CD4-positive, alpha-beta T cell treated with Interferon gamma for 1 hour (primary cell): ENCODE data around the gene CACNA1C.

Source experiments
- DNase-seq: peaks from one replicate; pipeline ENCODE4 v3.0.0-alpha.2; 2020

The CACNA1C gene

DNA sequence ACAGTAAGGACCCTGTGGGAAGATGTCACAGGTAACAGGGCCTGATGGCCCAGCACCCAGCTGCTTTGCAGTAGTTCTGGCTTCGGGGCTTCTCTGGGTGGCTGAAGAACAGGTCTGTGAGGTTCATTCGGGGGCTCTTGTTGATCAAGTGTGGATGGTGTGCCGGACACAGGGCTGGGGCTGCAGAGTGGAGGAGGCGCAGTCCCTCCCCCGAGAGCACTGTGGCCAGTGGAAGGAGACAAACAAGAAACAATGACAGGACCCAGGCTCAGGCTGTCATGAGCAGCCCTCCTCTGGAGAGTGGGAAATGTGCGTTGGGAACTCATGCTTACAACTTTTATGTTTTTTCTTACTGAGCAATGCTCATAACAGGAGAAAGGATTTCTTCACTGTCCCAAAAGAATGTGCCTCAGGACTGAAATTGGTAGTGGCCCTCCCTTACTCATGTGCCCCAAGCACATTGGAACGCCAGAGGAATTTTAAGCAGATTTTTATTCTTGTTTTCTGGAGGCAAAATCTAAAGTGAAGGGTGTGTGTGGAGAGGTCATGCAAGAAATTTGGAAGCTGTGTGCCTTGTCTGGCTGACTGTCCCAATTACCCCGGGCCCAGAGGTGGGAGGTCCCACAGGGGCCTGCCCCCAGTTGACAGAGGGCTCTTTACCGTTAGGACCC, 233.8 kb downstream of the CACNA1C start:
- no peak for DNase-seq

DNA sequence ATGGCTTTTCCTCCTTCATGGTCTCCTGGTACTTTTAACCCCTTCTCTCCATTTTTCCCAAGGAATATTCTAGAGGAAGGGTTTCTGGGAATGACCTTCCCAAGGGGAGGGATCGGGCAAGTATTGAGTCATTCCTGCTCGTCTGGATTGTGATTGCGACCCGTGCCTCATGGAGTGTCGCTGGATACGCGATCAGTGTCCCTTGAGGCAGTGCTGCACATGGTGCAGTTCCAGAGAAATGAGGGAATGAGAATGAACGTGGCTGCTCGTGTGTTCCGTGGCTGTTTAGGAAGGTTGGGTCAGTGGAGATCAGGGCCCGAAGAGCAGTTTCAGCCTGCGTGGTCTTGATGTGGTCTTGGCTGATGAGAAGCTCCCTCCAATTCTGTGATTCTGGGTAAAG, 234.4 kb downstream of the CACNA1C start:
- DNase-seq, result no peak

DNA sequence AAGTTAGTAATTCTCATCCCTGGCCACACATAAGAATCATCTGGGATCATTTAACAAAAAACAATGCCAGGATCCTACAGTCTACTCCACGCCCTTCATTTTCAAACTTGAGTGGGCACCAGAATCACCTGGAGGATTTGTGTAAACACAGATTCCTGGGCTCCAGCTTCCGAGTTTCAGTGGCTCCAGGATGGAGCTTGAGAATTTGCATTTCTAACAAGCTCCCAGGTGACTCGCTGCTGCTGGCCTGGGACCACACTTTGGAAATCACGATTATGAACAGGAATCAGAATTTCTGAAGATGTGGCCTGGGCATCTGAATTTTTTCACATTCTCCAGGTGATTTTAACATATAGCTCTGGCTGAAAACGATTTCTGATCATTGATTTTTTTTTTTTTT, 234.8 kb downstream of the CACNA1C start:
- DNase-seq, result no peak

DNA sequence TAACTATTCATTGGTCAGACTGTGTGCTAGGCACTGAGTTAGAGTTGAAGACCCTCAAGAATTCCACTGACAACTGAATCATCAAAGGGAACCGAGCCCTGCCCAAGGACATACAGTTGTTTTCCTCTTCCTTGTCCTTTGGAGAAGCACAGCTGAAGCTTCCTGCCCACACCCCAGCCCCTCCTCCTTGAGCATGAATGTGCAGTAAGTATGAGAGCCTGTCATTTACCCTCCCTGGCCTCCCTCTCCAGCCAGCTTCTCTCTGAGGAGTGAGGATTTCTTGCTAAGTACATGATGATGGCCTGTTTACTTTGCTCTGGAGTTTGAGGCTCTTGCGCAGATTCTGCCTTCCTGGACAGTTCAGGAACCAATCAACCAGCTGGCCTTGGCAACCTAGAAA, 235.2 kb downstream of the CACNA1C start:
- peak; percentile 17 for DNase-seq

DNA sequence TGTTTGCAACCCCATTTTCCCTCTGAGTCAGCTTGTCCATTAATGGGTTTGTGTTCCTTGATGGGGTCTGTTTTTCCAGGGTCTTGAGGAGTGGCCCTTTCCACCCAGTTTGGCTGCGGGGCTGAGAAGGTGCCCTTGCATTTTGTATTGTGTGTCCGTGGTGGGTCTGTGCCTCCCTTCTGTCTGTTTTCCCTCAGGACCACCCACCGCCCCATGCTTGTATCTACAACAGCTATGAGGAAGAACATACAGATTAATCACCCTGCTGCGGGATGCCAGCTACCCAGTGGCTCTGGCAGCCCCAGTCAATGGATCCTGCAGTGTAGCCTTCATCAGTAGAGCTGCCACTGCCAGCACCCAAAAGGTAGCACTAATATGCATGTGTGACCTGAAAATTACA, 235.7 kb downstream of the CACNA1C start:
- DNase-seq, result no peak

DNA sequence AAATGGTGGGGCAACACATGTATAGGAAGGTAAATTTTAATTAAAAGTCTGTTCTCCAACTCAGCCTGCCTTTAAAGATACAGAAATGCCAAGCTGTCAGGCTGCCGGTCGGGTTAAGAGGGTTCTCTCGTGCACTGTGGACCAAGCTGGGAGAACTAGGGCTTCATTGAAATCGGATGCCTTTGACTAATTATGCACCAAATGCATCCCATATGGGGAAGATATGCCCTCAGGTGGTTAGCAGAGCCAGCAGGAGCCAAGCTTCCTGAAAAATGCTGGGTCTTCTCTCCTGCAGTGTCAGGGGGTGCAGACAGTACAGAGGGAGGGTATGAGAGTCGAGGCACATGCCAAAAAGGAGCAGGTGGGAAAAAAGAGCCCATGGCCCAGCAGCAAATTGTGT, 236.1 kb downstream of the CACNA1C start:
- no peak for DNase-seq

DNA sequence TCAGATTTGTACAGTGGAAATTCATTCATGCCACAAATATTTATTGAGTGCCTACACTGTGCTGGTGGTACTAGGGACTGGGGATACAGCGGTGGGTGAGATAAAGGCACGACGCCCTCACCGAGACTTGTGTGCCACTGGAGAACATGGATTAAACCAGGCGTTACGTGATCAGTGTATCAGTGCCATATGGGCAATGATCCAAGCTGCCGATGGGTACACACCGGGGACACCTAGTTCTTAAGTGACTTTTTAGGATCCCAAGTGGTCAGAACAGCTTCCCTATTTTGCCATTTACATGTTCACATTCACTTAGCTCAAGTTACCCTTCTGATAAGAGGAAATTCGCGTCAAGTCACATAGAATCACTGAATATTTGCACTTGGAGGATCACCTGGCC, 236.7 kb downstream of the CACNA1C start:
- DNase-seq, result no peak

DNA sequence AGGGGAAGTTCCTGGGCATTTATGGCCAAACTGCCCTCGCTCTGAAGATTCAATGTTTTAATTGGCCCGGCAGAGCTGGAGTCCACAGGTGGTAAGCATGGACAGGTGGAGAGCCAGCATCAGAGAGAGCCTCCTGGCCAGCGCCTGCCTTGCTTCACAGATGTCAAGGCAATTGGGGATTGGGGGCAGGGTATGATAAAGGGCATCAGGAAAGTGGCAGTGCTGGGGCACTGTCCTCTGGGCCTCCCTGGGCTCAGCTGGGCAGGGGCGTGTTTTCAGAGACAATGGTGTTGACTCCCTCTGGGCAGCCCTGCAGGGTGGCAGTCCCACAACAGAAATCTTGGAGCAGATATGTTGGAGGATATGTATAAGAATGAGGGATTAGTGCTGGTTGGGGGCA, 237.3 kb downstream of the CACNA1C start:
- no peak for DNase-seq

DNA sequence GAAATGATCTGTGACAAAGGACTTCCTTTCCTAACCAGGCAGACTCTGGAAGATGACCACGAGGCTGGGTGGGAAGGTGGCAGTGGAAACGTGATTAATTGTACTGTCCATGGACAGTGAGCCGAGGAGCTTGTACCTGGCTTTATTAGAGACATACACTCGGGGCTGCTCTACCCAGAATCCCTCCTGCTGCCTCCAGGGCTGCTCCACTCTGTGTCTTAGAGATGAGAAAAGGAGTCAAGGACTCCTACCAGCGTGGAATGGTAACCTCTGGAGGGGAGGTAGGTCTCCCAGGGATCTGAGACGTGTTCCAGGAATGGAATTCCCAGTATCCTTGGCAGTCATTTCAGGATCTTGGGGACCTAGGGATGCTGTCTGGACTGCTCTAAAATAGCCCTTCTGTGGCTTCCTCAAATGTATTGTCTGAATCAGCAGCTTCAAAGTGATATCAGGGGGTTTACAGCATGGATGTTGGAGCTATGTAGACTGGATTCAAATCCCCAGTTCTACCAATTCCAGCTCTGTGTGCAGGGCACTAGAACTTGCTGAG, 237.8 kb downstream of the CACNA1C start:
- DNase-seq, result no peak

DNA sequence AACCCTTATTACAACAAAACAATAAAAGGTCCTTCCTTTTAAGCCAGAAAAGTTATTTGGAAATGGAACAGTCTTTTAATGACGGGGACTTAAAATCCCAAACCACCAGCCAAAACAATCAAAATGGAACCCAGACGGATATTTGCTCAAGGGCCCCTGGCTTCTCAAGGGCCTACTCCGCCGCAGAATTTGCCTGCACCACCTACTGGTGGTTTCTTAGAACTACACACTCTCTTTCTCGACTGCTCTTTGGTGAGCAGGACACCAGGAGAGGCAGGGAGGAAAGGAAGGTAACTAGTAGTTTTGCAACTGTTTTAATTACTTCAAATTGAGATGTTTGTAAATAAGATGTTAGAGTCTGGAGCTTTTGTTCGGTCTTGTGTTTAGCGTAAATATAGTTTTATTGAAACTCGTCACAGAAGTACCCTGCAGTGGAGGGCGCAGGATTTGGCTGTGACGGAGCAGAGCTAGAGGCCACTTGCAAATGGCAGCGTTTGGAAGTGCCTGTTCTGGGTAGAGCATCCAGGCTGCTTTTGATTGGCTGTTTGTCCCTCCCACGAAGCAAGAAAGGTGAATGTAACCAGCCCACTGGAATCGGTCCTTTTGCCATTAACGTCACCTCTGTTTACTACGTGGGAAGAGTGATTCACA, 238.5 kb downstream of the CACNA1C start:
- no peak for DNase-seq

DNA sequence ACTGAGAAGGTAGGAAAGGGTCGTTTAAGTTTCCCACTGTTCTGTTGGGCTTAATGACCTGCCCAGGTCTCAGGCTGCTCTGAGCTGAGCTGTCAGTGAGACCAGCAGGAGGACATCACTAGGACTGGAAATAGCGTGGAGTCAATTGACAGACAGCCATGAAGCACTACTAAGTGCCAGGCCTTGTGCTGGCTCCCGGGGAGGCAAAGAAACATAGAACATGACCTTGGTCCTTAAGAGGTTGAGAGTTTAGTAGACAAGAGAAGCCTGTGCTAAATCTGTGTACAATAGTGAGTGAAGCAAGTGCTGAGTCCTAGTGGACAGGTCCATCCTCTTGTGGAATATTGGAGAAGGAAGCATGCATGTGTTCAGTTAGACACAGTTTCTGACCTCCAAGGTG, 239.2 kb downstream of the CACNA1C start:
- no peak for DNase-seq

DNA sequence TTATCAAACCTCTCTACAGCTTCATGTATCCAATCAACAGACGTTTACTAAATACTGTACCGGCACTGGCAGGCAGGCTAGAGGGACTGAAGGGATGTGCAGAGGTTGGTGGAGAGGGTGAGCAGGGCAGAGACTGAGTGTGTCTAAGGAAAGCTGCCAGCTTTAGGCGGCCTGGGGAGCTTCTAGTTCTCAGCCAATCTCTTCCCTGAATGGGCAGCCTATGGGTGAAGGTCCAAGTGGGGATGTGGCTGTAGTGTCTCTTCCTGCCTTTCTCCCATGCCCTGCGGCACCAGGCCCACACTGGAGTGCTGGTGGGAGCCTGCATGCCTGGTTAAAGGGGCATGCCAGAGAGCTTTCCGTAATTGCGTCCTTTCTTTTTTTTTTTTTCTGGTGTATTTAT, 239.8 kb downstream of the CACNA1C start:
- no peak for DNase-seq

DNA sequence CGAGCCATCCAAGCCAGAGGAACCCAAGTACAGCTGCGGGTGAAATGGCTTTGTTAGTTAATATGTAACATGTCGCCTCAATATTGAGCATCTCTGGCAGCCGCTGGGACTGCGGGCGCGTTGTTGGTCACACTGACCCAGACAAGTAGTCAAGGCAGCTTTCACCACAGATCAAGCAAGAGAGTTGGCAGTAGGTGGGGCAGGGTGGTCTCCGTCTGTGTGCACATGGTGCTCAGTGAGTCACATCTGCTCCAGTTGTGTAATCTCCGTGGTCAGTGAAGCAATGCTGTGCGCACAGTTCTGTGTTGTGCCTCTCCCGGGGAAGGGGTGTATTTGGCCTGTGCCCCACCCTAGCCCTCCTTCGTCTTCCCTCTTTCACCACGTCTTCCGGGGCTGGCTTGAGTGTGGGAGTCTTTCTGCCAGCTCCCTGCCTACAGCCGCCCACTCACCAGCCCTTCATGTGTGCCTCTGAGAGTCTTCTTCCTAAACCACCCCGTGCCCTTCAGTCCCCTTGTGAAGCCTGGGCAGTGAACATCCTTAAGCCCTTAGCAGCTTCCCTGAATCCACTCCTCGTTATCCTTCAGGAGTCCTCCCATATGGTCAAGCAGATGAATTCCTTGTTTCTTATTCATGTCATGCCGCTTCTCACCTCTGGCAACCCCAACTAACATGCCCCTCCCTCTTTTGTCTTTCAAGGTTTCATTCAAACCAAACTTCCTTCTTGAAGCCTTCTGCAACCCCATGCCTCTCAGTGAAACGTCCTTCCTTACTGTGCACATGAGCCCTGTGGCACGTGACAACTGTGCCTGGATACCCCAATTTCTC, 242.1 kb downstream of the CACNA1C start:
- peak; percentile 71 for DNase-seq

DNA sequence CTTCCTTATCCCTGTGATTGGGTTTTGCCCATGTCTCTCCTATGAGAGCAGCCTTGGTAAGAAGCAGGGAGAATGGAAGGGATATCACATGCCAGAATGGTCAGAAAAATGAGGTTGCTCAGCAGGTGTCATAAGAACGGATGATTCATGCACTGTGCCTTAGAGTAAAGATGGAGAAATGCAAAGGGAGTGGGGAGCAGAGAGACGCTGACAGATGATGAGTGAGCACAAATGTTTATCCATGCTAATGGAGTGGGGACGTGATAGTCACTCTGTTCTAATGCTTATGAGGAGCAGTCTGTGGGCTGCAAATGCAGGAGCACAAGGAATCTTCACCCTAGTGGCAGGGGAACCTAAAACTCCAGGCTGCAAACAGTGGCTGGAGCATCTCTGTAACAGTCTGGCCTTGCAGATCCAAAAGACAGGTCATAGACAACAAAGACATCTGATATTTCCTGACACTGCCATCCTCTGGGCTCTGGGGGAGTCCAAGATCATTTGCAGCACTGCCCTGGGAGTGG, 243.2 kb downstream of the CACNA1C start:
- DNase-seq, result no peak

DNA sequence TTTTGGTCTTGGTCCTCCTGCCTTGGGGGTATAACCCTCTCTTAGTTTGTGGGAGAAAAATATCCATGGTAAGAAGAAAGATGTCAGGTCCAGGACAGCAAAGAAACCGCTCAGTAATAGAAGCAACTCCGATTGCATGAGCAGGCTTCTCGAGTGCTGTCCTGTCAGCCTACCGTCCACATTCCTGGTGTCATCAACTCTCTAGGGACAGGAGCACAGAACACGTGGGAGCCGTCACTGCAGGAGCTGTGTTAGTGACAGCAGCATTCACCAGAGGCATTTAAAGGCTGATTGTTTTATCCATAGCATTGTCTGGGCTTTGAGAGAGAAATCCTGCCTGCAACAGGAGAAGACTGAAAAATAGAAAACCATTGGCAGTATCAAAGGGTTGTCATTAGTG, 244.2 kb downstream of the CACNA1C start:
- no peak for DNase-seq

DNA sequence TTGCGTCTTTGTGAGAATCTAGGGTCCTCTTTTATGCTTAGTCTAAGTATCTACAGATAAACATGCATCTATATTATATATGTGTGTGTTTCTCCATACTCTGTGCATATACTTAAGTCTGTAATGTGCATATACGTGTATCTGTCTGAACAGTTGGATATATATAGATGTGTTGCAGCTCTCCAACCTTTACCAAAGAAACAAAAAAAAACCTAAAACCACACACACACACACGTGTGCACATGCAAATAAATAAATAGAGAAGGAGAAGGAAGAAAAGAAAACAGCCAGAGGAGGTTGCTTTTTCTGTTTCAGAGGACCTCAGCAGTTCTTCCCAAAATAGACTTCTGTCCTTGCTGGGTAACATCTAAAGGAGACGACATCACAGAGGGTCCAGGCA, 244.9 kb downstream of the CACNA1C start:
- DNase-seq, result no peak

DNA sequence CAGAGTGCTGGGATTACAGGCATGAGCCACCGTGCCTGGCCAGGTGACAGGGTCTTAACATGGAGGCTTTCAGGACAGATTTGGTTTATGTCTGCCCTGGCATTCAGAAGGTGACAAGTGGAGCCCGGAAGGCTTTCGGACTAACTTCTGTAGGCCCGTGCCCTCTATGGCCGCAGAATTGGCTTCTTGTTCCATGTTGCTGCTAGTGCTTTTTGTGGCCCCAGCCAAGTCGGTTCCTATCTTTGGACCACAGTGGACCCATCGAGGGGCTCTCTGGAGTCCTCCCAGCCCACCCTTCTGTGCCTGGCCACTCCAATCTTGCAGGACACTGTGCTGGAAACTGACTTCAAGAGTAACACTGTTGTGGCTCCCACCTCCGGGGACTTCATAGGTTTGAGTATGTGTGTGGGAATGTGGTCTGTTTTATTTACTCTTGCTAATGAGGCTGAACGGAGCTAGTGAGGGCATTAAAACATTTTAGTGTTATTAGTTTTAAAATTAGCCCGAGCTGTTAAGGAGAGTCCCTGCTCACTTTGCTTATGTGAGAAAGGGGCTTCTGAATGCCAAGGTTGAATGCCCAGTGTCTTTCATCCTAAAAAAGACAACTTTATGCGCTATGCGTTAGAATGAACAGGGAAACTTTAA, 245.9 kb downstream of the CACNA1C start:
- no peak for DNase-seq

DNA sequence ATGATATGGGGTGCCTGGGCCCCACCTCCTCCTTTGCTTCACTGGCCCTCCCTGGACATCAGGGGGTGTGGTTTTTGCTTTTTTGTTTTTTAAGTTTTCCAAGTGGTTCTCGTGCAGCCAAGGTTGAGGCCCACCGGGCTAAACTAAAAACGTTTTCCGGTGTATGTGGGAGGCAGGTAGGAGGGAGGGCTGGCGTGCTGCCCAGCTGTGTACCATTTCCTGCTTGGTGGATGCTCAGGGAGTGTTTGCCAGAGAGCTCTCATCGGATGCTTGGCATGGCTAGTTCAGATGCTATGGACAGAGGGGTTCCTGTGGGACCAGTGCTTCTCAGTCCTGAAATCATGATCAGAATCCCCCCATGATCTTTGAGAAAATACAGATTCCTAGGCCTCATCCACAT, 246.4 kb downstream of the CACNA1C start:
- DNase-seq, result no peak

DNA sequence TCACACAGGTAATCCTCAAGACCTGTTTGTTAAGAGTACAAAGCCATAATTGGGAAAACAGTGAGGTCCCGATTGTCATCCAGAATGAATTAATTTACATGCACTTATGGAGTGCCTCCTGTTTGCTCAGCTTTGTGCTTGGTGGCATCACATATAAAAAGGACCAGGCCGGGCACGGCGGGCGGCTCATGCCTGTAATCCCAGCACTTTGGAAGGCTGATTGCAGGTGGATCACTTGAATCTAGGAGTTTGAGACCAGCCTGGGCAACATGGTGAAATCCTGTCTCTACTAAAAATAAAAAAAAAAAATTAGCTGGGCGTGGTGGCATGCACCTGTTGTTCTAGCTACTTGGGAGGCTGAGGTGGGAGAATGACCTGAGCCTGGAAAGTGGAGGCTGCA, 247.4 kb downstream of the CACNA1C start:
- no peak for DNase-seq

DNA sequence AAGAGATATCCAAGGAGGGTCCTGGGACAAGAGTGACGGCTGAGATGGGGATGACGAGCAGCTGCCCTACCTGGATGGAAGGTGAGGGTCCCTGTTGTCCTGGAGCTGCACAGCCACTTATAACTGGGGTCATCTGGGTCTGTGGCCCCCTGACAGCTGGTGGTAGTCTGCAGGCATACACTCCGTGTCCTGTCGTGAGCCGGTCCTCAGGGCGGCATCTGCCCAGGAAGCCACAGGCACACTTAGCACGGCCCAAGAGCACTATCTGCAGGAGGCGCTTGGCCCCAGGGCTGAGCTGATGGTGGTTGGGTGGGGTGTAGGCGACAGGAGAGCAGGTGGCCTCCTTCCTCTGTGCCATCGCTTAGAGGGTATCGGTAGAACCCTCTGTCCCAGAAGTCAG, 248.1 kb downstream of the CACNA1C start:
- DNase-seq, result no peak

DNA sequence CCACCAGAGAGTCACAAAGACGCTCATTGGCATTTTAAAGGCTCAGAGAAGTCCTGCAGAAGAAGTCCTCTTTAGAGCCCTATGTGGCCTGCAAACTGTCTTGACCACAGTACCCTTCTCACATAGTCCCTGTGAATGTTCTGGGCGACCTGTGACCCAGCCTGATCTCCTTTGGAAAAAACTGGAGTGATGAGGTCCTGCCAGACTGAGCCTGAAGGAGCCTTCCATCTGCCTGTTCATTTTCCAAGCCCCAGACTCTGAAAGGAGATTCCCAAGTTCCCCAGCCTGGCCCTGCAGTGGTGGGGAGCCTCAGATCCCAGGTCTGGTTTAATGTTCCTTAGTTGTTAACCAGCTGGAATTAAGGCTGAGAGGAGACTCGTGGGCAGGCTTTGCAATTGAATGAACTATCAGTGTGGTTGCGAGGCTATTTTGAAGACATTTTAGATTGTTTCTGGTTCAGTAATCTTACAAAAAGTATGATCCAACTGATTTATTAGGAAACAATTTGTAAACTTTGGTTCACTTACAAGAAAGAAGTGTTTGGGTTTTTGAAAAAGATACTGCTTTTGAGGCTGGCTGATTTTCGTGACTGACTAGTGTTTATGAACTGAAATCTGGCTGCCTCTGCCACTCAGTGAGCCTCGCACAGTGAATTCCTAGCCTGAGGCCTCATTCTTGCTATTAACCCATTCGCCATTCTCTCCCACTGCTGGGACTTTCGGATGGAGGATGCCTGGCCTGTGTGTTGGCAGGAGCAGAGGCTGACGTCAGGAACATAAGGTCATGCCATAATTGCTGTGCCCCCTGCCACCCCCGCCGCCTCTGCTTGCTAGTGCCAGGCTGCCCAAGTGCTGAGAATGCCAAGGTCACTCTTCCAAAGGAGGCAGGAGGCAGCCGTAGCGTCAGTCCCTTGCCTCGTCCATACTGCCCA, 249.0 kb downstream of the CACNA1C start:
- no peak for DNase-seq
